MCF 10A (cell line): ENCODE results near the gene KATNAL2. TPM values are rescaled to one million over a fixed set of nuclear protein-coding genes. Genes with fewer than 3 reads are reported as not detected.

ENCODE experiments used
- BruUV-seq: library from RNA; stranded (reverse); fragments of 400-500 nt; replicated peaks from 2 replicates; lab custom pipeline; 2021; lab: Mats Ljungman, UMichigan
- CTCF ChIA-PET: fragments of 300-600 bp; sonication (Branson Sonifier 250); formaldehyde crosslinking; extraction: SDS; loops from one replicate; lab custom pipeline; 2021; ENCODE audit warnings: antibody characterized with exemption, inconsistent platforms; lab: Yijun Ruan, JAX
- POLR2A ChIA-PET: fragments of 300-600, 350-650 bp; sonication (Branson Sonifier 250); formaldehyde crosslinking; extraction: SDS; loops from one replicate; lab custom pipeline; 2020; ENCODE audit warnings: antibody characterized with exemption, inconsistent platforms; lab: Yijun Ruan, JAX
- DNase-seq: peaks from one replicate; pipeline ENCODE4 v3.0.0-alpha.2; 2018; ENCODE audit not compliant: unreplicated experiment
- H3K27ac Mint-ChIP-seq: one replicate; pipeline ENCODE4 v1.8.0; 2022; ENCODE audit warnings: mild to moderate bottlenecking, low read depth, mixed read lengths; ENCODE audit not compliant: unreplicated experiment
- H3K27me3 Mint-ChIP-seq: one replicate; pipeline ENCODE4 v1.8.0; 2022; ENCODE audit warnings: mixed read lengths; ENCODE audit not compliant: insufficient read depth, unreplicated experiment
- H3K36me3 Mint-ChIP-seq: one replicate; pipeline ENCODE4 v1.8.0; 2022; ENCODE audit warnings: mild to moderate bottlenecking, moderate library complexity, mixed read lengths; ENCODE audit not compliant: insufficient read depth, unreplicated experiment
- H3K4me1 Mint-ChIP-seq: one replicate; pipeline ENCODE4 v1.8.0; 2022; ENCODE audit warnings: mixed read lengths; ENCODE audit not compliant: insufficient read depth, unreplicated experiment
- H3K4me3 Mint-ChIP-seq: one replicate; pipeline ENCODE4 v1.8.0; 2022; ENCODE audit warnings: mild to moderate bottlenecking, moderate library complexity, mixed read lengths; ENCODE audit not compliant: unreplicated experiment
- H3K9me3 Mint-ChIP-seq: one replicate; pipeline ENCODE4 v1.8.0; 2022; ENCODE audit warnings: mixed read lengths; ENCODE audit not compliant: unreplicated experiment
- CTCF ChIP-seq: fragments of 200-600 bp; IDR thresholded peaks from one replicate; pipeline ENCODE4 v1.8.0; 2022; ENCODE audit warnings: antibody characterized with exemption, mild to moderate bottlenecking; ENCODE audit not compliant: unreplicated experiment
- intact Hi-C: fragments of 100-400 bp; cut with micrococcal nuclease; formaldehyde crosslinking; loops from 2 replicates; pipeline ENCODE4 v1.14.1; 2022
- total RNA-seq: library from RNA; stranded (reverse); gene quantifications from 2 replicates; pipeline ENCODE4 v1.2.3, GENCODE V29; 2022

The KATNAL2 gene
- total RNA-seq, 1 experiment from 2014 or later = 2.1 TPM

GRCh38 chr18:47149457-47150028 is 232.1 kb downstream of the KATNAL2 start:
- ChIA-PET POLR2A (interaction anchor here (0.5 to 2.9 kb wide), 19 partner anchors 8 to 1076 kb away, joined by 3 to 61 read pairs (median 7); partner anchors contain the start of genes ATP5F1A and IER3IP1), CTCF (interaction anchor here (0.6 to 2.2 kb wide), 7 partner anchors 10 to 599 kb away, joined by 3 to 22 read pairs (median 4); no protein-coding TSS in a partner anchor)
- H3K27ac Mint-ChIP-seq = peak overlapping the region; percentile 98
- no TSS peak for BruUV-seq
- H3K36me3 Mint-ChIP-seq = peaks cover 27% of the 10 kb centered on the region
- H3K4me3 Mint-ChIP-seq = peak overlapping the region; percentile 96
- H3K4me1 Mint-ChIP-seq = peaks cover 33% of the 10 kb centered on the region
- H3K9me3 Mint-ChIP-seq = no peaks in the 10 kb centered on the region
- no peak for TF ChIP-seq CTCF
- intact Hi-C loops = no loop called here
- no peaks in the 10 kb centered on the region for H3K27me3 Mint-ChIP-seq
- DNase-seq = no peak

GRCh38 chr18:47150029-47150823 is 232.8 kb downstream of the KATNAL2 start, which contains the start of gene HDHD2:
Gene HDHD2 (minus strand): TSS chr18:47150500. CDS start chr18:47136439, 14,061 bp downstream.
- H3K4me3 Mint-ChIP-seq = peak within 1 kb of the TSS; percentile 96
- DNase-seq = peak; percentile 76
- no peaks in the 10 kb centered on the region for H3K27me3 Mint-ChIP-seq
- no peak for TF ChIP-seq CTCF
- H3K36me3 Mint-ChIP-seq = peaks cover 34% of the 10 kb centered on the region
- H3K27ac Mint-ChIP-seq = peak within 1 kb of the TSS; percentile 98
- H3K4me1 Mint-ChIP-seq = peaks cover 33% of the 10 kb centered on the region
- H3K9me3 Mint-ChIP-seq = no peaks in the 10 kb centered on the region
- ChIA-PET CTCF (interaction anchor here (0.5 to 2.2 kb wide), 10 partner anchors 9 to 984 kb away, joined by 3 to 22 read pairs (median 4); no protein-coding TSS in a partner anchor), POLR2A (interaction anchor here (0.6 to 2.9 kb wide), 28 partner anchors 9 to 1076 kb away, joined by 3 to 61 read pairs (median 5); partner anchors contain the start of genes ATP5F1A and IER3IP1)
- TSS peak; percentile 35 for BruUV-seq
- intact Hi-C loops = no loop called here

GRCh38 chr18:47150824-47151366 is 233.5 kb downstream of the KATNAL2 start:
- ChIA-PET CTCF (interaction anchor here (0.5 to 2.2 kb wide), 7 partner anchors 13 to 984 kb away, joined by 3 to 22 read pairs (median 3); no protein-coding TSS in a partner anchor), POLR2A (interaction anchor here (0.5 to 2.9 kb wide), 26 partner anchors 9 to 1053 kb away, joined by 3 to 61 read pairs (median 5); partner anchors contain the start of genes ATP5F1A and IER3IP1)
- no peak for TF ChIP-seq CTCF
- intact Hi-C loops = no loop called here
- Mint-ChIP-seq H3K36me3 (peaks cover 35% of the 10 kb centered on the region), H3K27me3 (no peaks in the 10 kb centered on the region), H3K4me3 (peak overlapping the region; percentile 96), H3K27ac (peak overlapping the region; percentile 98), H3K4me1 (peaks cover 33% of the 10 kb centered on the region), H3K9me3 (no peaks in the 10 kb centered on the region)
- BruUV-seq = TSS peak; percentile 85
- peak; percentile 36 for DNase-seq
